Duodenal mucosa (tissue), 2 donors: ENCODE measurements around the gene TEAD1.

Experiments
- H3K27ac ChIP-seq: one replicate; pipeline ENCODE4 v1.7.0; 2013; ENCODE audit warnings: low read depth, low read length
- H3K27me3 ChIP-seq, 2 donors: one replicate each; pipeline ENCODE4 v1.7.0; 2013; ENCODE audit warnings: low read length in 2 of 2, control low read depth in 1 of 2; ENCODE audit not compliant: insufficient read depth in 2 of 2, control insufficient read depth in 1 of 2
- H3K36me3 ChIP-seq, 2 donors: one replicate each; pipeline ENCODE4 v1.7.0; 2013; ENCODE audit warnings: low read length in 2 of 2, control low read depth in 1 of 2; ENCODE audit not compliant: insufficient read depth in 2 of 2, control insufficient read depth in 1 of 2
- H3K4me1 ChIP-seq, 2 donors: one replicate each; pipeline ENCODE4 v1.7.0; 2013; ENCODE audit warnings: low read length in 2 of 2, control low read depth in 1 of 2; ENCODE audit not compliant: insufficient read depth in 2 of 2, control insufficient read depth in 1 of 2
- H3K4me3 ChIP-seq, 2 donors: one replicate each; pipeline ENCODE4 v1.7.0; 2013; ENCODE audit warnings: low read length in 2 of 2, low read depth in 1 of 2
- H3K9ac ChIP-seq, 2 donors: one replicate each; pipeline ENCODE4 v1.7.0; 2013; ENCODE audit warnings: low read length in 2 of 2, low read depth in 1 of 2
- H3K9me3 ChIP-seq, 2 donors: one replicate each; pipeline ENCODE4 v1.7.0; 2013; ENCODE audit warnings: low read length in 2 of 2, control low read depth in 1 of 2; ENCODE audit not compliant: control insufficient read depth in 1 of 2

Gene TEAD1

GRCh38 chr11:12684315-12684714 is 10.1 kb downstream of the TEAD1 start:
- Histone ChIP-seq H3K27ac (no peak overlapping the region), H3K36me3 (no peaks in the 10 kb centered on the region), H3K4me1 (peaks cover 15 to 31% of the 10 kb centered on the region in 2 donors), H3K4me3 (no peak overlapping the region), H3K9me3 (no peaks in the 10 kb centered on the region), H3K9ac (no peak overlapping the region), H3K27me3 (no peaks in the 10 kb centered on the region)

- Histone ChIP-seq H3K36me3 (no peaks in the 10 kb centered on the region), H3K27ac (no peak overlapping the region), H3K9ac (no peak overlapping the region), H3K27me3 (no peaks in the 10 kb centered on the region), H3K4me3 (no peak overlapping the region), H3K4me1 (peaks cover 17 to 31% of the 10 kb centered on the region in 2 donors), H3K9me3 (no peaks in the 10 kb centered on the region)
These were observed 10.6 kb downstream of the TEAD1 start for GRCh38 chr11:12684816-12685215.

GRCh38 chr11:12685229-12685628 is 11.0 kb downstream of the TEAD1 start:
- Histone ChIP-seq H3K27ac (no peak overlapping the region), H3K4me3 (no peak overlapping the region), H3K9ac (no peak overlapping the region), H3K27me3 (no peaks in the 10 kb centered on the region), H3K4me1 (peaks cover 17 to 31% of the 10 kb centered on the region in 2 donors), H3K9me3 (no peaks in the 10 kb centered on the region), H3K36me3 (no peaks in the 10 kb centered on the region)

GRCh38 chr11:12686246-12687060 is 12.2 kb downstream of the TEAD1 start:
- Histone ChIP-seq H3K36me3 (no peaks in the 10 kb centered on the region), H3K9ac (no peak overlapping the region), H3K27ac (no peak overlapping the region), H3K4me3 (no peak overlapping the region), H3K9me3 (no peaks in the 10 kb centered on the region), H3K27me3 (no peaks in the 10 kb centered on the region), H3K4me1 (peaks cover 11 to 27% of the 10 kb centered on the region in 2 donors)

GRCh38 chr11:12687216-12687623 is 13.0 kb downstream of the TEAD1 start:
- H3K4me3 ChIP-seq: no peak overlapping the region
- no peaks in the 10 kb centered on the region for H3K36me3 ChIP-seq
- H3K27ac ChIP-seq: no peak overlapping the region
- no peak overlapping the region for H3K9ac ChIP-seq
- H3K9me3 ChIP-seq: no peaks in the 10 kb centered on the region
- H3K27me3 ChIP-seq: no peaks in the 10 kb centered on the region
- peaks cover 16 to 34% of the 10 kb centered on the region in 2 donors for H3K4me1 ChIP-seq

- no peak overlapping the region for H3K4me3 ChIP-seq
- H3K4me1 ChIP-seq: peaks cover 21 to 37% of the 10 kb centered on the region in 2 donors
- H3K9me3 ChIP-seq: no peaks in the 10 kb centered on the region
- H3K27ac ChIP-seq: no peak overlapping the region
- no peak overlapping the region for H3K9ac ChIP-seq
- H3K27me3 ChIP-seq: no peaks in the 10 kb centered on the region
- H3K36me3 ChIP-seq: no peaks in the 10 kb centered on the region
These were observed 13.5 kb downstream of the TEAD1 start for GRCh38 chr11:12687740-12688139.

- H3K9me3 ChIP-seq: no peaks in the 10 kb centered on the region
- no peak overlapping the region for H3K9ac ChIP-seq
- no peak overlapping the region for H3K4me3 ChIP-seq
- H3K36me3 ChIP-seq: no peaks in the 10 kb centered on the region
- H3K27me3 ChIP-seq: no peaks in the 10 kb centered on the region
- no peak overlapping the region for H3K27ac ChIP-seq
- peaks cover 35 to 46% of the 10 kb centered on the region in 2 donors for H3K4me1 ChIP-seq
These were observed 15.0 kb downstream of the TEAD1 start for GRCh38 chr11:12689029-12689755.

GRCh38 chr11:12690663-12691062 is 16.4 kb downstream of the TEAD1 start:
- Histone ChIP-seq H3K36me3 (no peaks in the 10 kb centered on the region), H3K27me3 (no peaks in the 10 kb centered on the region), H3K9ac (no peak overlapping the region), H3K9me3 (no peaks in the 10 kb centered on the region), H3K4me3 (no peak overlapping the region), H3K27ac (no peak overlapping the region), H3K4me1 (peaks cover 35 to 44% of the 10 kb centered on the region in 2 donors)

GRCh38 chr11:12691473-12691872 is 17.3 kb downstream of the TEAD1 start:
- Histone ChIP-seq H3K9ac (no peak overlapping the region), H3K36me3 (no peaks in the 10 kb centered on the region), H3K9me3 (no peaks in the 10 kb centered on the region), H3K27ac (peak overlapping the region; percentile 11), H3K4me1 (peaks cover 35 to 48% of the 10 kb centered on the region in 2 donors), H3K27me3 (no peaks in the 10 kb centered on the region), H3K4me3 (no peak overlapping the region)
